Measurements from ENCODE around the gene ESAM.

DNA sequence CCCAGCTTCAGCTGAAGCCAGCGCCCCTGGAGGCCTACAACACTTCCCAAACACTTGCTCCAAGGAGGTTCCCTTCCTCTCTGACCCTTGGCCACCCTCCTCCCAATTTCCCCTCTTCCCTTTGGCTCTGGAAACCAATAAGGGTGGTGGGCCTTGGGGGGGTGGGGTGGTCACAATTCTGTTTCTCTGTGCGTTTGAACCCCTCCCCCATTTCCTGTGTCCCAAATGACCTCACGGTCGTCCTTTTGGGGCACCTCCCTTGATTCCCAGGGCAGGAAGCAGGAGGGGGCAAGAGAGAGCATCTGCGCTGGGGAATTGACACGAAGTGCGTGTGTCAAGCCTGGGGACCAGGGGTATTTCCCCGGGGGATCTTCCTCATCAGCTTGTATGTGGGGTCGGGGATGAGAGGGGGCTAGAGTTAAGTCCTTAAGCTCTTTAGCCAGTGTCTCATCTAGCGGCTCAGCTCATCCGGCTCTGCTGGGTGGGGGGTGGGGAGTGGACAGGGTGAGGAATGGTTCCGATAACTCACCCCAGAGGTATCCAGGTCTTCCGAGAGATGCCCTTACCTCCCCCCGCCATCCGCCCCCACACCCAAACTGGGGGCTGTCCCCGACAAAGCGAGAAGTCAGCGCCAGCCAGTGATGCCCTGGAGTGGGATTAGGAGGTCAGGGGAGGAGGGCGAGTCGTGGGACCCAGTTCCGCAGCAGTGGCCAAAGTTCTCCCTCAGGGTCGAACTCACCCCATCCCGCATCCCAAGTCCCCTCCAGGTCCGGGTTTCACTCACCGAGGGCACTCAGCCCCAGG lies 587 bp downstream of the ESAM start:
- TF ChIP-seq EZH2 (IDR thresholded peaks at IDR 0.05; ENCODE audit: borderline replicate concordance, insufficient read depth, low read depth, low read length, poor library complexity, severe bottlenecking): no peak
- TF ChIP-seq, protein P1, sequence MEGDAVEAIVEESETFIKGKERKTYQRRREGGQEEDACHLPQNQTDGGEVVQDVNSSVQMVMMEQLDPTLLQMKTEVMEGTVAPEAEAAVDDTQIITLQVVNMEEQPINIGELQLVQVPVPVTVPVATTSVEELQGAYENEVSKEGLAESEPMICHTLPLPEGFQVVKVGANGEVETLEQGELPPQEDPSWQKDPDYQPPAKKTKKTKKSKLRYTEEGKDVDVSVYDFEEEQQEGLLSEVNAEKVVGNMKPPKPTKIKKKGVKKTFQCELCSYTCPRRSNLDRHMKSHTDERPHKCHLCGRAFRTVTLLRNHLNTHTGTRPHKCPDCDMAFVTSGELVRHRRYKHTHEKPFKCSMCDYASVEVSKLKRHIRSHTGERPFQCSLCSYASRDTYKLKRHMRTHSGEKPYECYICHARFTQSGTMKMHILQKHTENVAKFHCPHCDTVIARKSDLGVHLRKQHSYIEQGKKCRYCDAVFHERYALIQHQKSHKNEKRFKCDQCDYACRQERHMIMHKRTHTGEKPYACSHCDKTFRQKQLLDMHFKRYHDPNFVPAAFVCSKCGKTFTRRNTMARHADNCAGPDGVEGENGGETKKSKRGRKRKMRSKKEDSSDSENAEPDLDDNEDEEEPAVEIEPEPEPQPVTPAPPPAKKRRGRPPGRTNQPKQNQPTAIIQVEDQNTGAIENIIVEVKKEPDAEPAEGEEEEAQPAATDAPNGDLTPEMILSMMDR (IDR thresholded peaks at IDR 0.05): no peak
